WTC11 (cell line): Measurements from ENCODE around the gene REEP1. TPM values are rescaled to one million over a fixed set of nuclear protein-coding genes. Genes with fewer than 3 reads are reported as not detected.

Experiments used
- ATAC-seq: fragments of 200-7000 bp; cut with Tn5 transposase; 2 replicates; pipeline ENCODE4 v1.10.0; 2021; ENCODE audit warnings: mild to moderate bottlenecking, moderate library complexity
- CTCF ChIA-PET: fragments of 300-600 bp; sonication (Branson Sonifier 250); formaldehyde crosslinking; loops from one replicate; lab custom pipeline; 2021; ENCODE audit warnings: antibody characterized with exemption; lab: Charles Lee
- POLR2A ChIA-PET: fragments of 350-600 bp; sonication (Branson Sonifier 250); formaldehyde crosslinking; loops from one replicate; lab custom pipeline; 2021; ENCODE audit warnings: antibody characterized with exemption; lab: Charles Lee
- DNase-seq: peaks from one replicate; pipeline ENCODE4 v3.0.0; 2021; ENCODE audit warnings: low spot score
- H3K27ac Mint-ChIP-seq: 2 replicates; pipeline ENCODE4 v1.8.0; 2021; ENCODE audit warnings: mixed read lengths
- H3K27me3 Mint-ChIP-seq: 2 replicates; pipeline ENCODE4 v1.8.0; 2021; ENCODE audit warnings: low read depth, mild to moderate bottlenecking, moderate library complexity, mixed read lengths
- H3K36me3 Mint-ChIP-seq: 2 replicates; pipeline ENCODE4 v1.8.0; 2021; ENCODE audit warnings: mixed read lengths
- H3K4me1 Mint-ChIP-seq: 2 replicates; pipeline ENCODE4 v1.8.0; 2022; ENCODE audit warnings: mixed read lengths
- H3K4me3 Mint-ChIP-seq: 2 replicates; pipeline ENCODE4 v1.8.0; 2021; ENCODE audit warnings: mild to moderate bottlenecking, moderate library complexity, mixed read lengths
- H3K9me3 Mint-ChIP-seq: 2 replicates; pipeline ENCODE4 v1.8.0; 2021; ENCODE audit warnings: mixed read lengths
- ATF2 ChIP-seq: sonication (generic); formaldehyde crosslinking; IDR thresholded peaks from 2 replicates; pipeline ENCODE4 v1.8.1; 2022; ENCODE audit warnings: low read depth, missing genetic modification reagents, borderline replicate concordance
- ATF3 ChIP-seq: sonication (generic); formaldehyde crosslinking; conservative IDR thresholded peaks from 2 replicates; pipeline ENCODE4 v1.8.1; 2022; ENCODE audit warnings: mild to moderate bottlenecking, missing genetic modification reagents
- FOXJ3 ChIP-seq: sonication (generic); formaldehyde crosslinking; IDR thresholded peaks from 2 replicates; pipeline ENCODE4 v1.9.0; 2021; ENCODE audit warnings: missing genetic modification reagents, mild to moderate bottlenecking, borderline replicate concordance
- KAT7 ChIP-seq: sonication (generic); formaldehyde crosslinking; IDR thresholded peaks from 2 replicates; pipeline ENCODE4 v1.8.1; 2023; ENCODE audit warnings: missing genetic modification reagents, mild to moderate bottlenecking, borderline replicate concordance
- MLX ChIP-seq: sonication (generic); formaldehyde crosslinking; IDR thresholded peaks from 2 replicates; pipeline ENCODE4 v1.8.1; 2023; ENCODE audit warnings: mild to moderate bottlenecking, missing genetic modification reagents, moderate library complexity
- MYBL2 ChIP-seq: sonication (generic); formaldehyde crosslinking; IDR thresholded peaks from 2 replicates; pipeline ENCODE4 v1.8.1; 2023; ENCODE audit warnings: mild to moderate bottlenecking, moderate library complexity, missing genetic modification reagents
- NR3C1 ChIP-seq: sonication (generic); formaldehyde crosslinking; conservative IDR thresholded peaks from 2 replicates; pipeline ENCODE4 v1.8.1; 2023; ENCODE audit warnings: low read depth, mild to moderate bottlenecking, missing genetic modification reagents
- OVOL2 ChIP-seq: fragments of 250-450 bp; sonication (Bioruptor Pico); IDR thresholded peaks from 2 replicates; pipeline ENCODE4 v1.9.0; 2021; ENCODE audit warnings: mild to moderate bottlenecking, borderline replicate concordance
- RELA ChIP-seq: sonication (generic); formaldehyde crosslinking; IDR thresholded peaks from 2 replicates; pipeline ENCODE4 v1.8.1; 2022; ENCODE audit warnings: missing genetic modification reagents, mild to moderate bottlenecking, borderline replicate concordance
- TEAD1 ChIP-seq: sonication (generic); formaldehyde crosslinking; IDR thresholded peaks from 2 replicates; pipeline ENCODE4 v1.8.0; 2022; ENCODE audit warnings: mild to moderate bottlenecking, missing genetic modification reagents
- USF1 ChIP-seq: sonication (generic); formaldehyde crosslinking; IDR thresholded peaks from 2 replicates; pipeline ENCODE4 v1.8.0; 2022; ENCODE audit warnings: mild to moderate bottlenecking, missing genetic modification reagents
- ZNF138 ChIP-seq: sonication (generic); formaldehyde crosslinking; conservative IDR thresholded peaks from 2 replicates; pipeline ENCODE4 v1.8.1; 2022; ENCODE audit warnings: mild to moderate bottlenecking, moderate library complexity, missing genetic modification reagents
- ZNF232 ChIP-seq: sonication (generic); formaldehyde crosslinking; IDR thresholded peaks from 2 replicates; pipeline ENCODE4 v1.8.0; 2022; ENCODE audit warnings: mild to moderate bottlenecking, missing genetic modification reagents
- ZNF317 ChIP-seq: sonication (generic); formaldehyde crosslinking; IDR thresholded peaks from 2 replicates; pipeline ENCODE4 v1.8.1; 2023; ENCODE audit warnings: low read depth, mild to moderate bottlenecking, moderate library complexity, missing genetic modification reagents, borderline replicate concordance
- ZNF416 ChIP-seq: fragments of 250-450 bp; sonication (Bioruptor Pico); IDR thresholded peaks from 2 replicates; pipeline ENCODE4 v1.9.0; 2021; ENCODE audit warnings: mild to moderate bottlenecking, inconsistent platforms
- ZNF425 ChIP-seq: fragments of 250-450 bp; sonication (Bioruptor Pico); conservative IDR thresholded peaks from 2 replicates; pipeline ENCODE4 v1.9.0; 2021; ENCODE audit warnings: mild to moderate bottlenecking
- ZNF532 ChIP-seq: fragments of 250-450 bp; sonication (Bioruptor Pico); IDR thresholded peaks from 2 replicates; pipeline ENCODE4 v1.9.0; 2021; ENCODE audit warnings: mild to moderate bottlenecking, borderline replicate concordance
- ZNF671 ChIP-seq: fragments of 250-450 bp; sonication (Bioruptor Pico); IDR thresholded peaks from 2 replicates; pipeline ENCODE4 v1.8.0; 2021; ENCODE audit warnings: mild to moderate bottlenecking
- total RNA-seq: library from RNA; stranded (reverse); gene quantifications from 3 replicates; pipeline ENCODE4 v1.2.3, GENCODE V29; 2021

The REEP1 gene
- total RNA-seq, 1 experiment from 2014 or later, result 1.9 TPM

GRCh38 chr2:86285571-86285970 lies 51.9 kb downstream of the REEP1 start:
- Mint-ChIP-seq H3K4me3 (no peak overlapping the region), H3K9me3 (no peaks in the 10 kb centered on the region), H3K4me1 (no peaks in the 10 kb centered on the region), H3K36me3 (no peaks in the 10 kb centered on the region), H3K27me3 (no peaks in the 10 kb centered on the region; the same call in 1 of the 2 replicates), H3K27ac (no peak overlapping the region)
- ChIA-PET CTCF (interaction anchor here (1.3 kb wide), 1 partner anchor 65 kb away, joined by 3 read pairs; no protein-coding TSS in a partner anchor), POLR2A (no interaction called here)
- TF ChIP-seq ZNF671 (CRISPR knock-in tag) (no peak), RELA (no peak), MLX (CRISPR knock-in tag) (no peak), OVOL2 (CRISPR knock-in tag) (no peak), USF1 (no peak), ZNF416 (CRISPR knock-in tag) (no peak), ZNF425 (CRISPR knock-in tag) (no peak), ZNF317 (CRISPR knock-in tag) (no peak), NR3C1 (no peak)
- DNase-seq (no peak), ATAC-seq (no peak)

- ATAC-seq, result no peak
- no peak for TF ChIP-seq ZNF232 (CRISPR knock-in tag)
- no peak for TF ChIP-seq ZNF138 (CRISPR knock-in tag)
- no peak for TF ChIP-seq ZNF532 (CRISPR knock-in tag)
- TF ChIP-seq MYBL2 (CRISPR knock-in tag), result no peak
- no peak for TF ChIP-seq ATF3 (CRISPR knock-in tag)
- no peak for TF ChIP-seq ATF2 (CRISPR knock-in tag)
- no peak for TF ChIP-seq KAT7 (CRISPR knock-in tag)
- TF ChIP-seq FOXJ3, result no peak
- TF ChIP-seq TEAD1, result no peak
- no peak overlapping the region for H3K4me3 Mint-ChIP-seq
- ChIA-PET CTCF (no interaction called here), POLR2A (no interaction called here)
- no peak overlapping the region for H3K27ac Mint-ChIP-seq
- no peaks in the 10 kb centered on the region; the same call in 1 of the 2 replicates for H3K27me3 Mint-ChIP-seq
- H3K4me1 Mint-ChIP-seq, result no peaks in the 10 kb centered on the region
- no peaks in the 10 kb centered on the region for H3K9me3 Mint-ChIP-seq
- no peaks in the 10 kb centered on the region for H3K36me3 Mint-ChIP-seq
- DNase-seq, result no peak
Observed at GRCh38 chr2:86284987-86285386, 52.4 kb downstream of the REEP1 start.
